AG04450 (cell line): Measurements from ENCODE around the gene DNAAF1. TPM values are rescaled to one million over a fixed set of nuclear protein-coding genes. Genes with fewer than 3 reads are reported as not detected.
A peak's percentile ranks its signal among the peaks of the same experiment; 100 is the strongest.

ENCODE experiments used
- CTCF ChIA-PET: fragments of 300-600, 350-600 bp; formaldehyde crosslinking; extraction: SDS; loops from one replicate; lab custom pipeline; 2022; ENCODE audit warnings: antibody characterized with exemption, inconsistent platforms; lab: Charles Lee
- POLR2A ChIA-PET: fragments of 350-600 bp; formaldehyde crosslinking; extraction: SDS; loops from one replicate; lab custom pipeline; 2021; ENCODE audit warnings: antibody characterized with exemption, inconsistent platforms; lab: Yijun Ruan, JAX
- DNase-seq: peaks from one replicate; pipeline ENCODE4 v3.0.0-alpha.2; 2011; ENCODE audit warnings: low read depth, low spot score
- H3K27ac ChIP-seq: one replicate; pipeline ENCODE4 v1.5.1; 2012; ENCODE audit warnings: low read depth, low read length, control low read depth
- H3K27me3 ChIP-seq: one replicate; pipeline ENCODE4 v1.6.0; 2012; ENCODE audit warnings: low read length; ENCODE audit not compliant: control insufficient read depth, insufficient read depth
- H3K4me3 ChIP-seq: 2 replicates; pipeline ENCODE4 v1.5.1; 2011; ENCODE audit warnings: mild to moderate bottlenecking, low read depth, low read length, control low read depth
- H3K9me3 ChIP-seq: 2 replicates; pipeline ENCODE4 v1.5.1; 2012; ENCODE audit warnings: low read length; ENCODE audit not compliant: control insufficient read depth, insufficient read depth
- polyA plus RNA-seq: library from polyadenylated mRNA; depleted of rRNA; stranded (reverse); fragments of >200 nt; gene quantifications from 2 replicates; pipeline ENCODE4 v1.2.3, GENCODE V29; 2011
- TF ChIP-seq, protein P1 (sequence below): IDR thresholded peaks from 2 replicates; pipeline ENCODE4 v1.5.1; 2011; ENCODE audit warnings: low read depth, low read length, control low read depth, inconsistent platforms

Gene DNAAF1
- polyA plus RNA-seq, 1 experiment = not detected

DNA sequence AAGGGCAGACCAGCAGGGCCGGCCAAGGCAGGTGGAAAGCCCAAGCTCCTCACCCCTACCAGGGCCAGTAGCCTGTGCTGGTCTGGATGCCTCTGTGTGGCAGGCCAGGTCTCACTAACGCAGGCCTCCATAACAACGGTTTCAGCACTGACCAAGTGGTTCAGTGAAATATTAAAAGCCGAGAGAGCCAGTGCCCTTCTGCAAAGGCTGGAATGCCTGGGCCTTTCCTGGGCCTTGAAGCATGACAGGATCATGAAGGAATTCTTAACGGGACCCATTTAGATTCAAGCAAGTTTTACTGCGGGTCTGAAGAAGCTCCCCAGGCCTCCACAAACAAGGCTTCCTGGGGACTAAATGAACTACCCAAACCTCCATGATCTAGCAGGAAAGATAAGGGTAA is 62.1 kb downstream of the DNAAF1 start:
- TF ChIP-seq, protein P1, sequence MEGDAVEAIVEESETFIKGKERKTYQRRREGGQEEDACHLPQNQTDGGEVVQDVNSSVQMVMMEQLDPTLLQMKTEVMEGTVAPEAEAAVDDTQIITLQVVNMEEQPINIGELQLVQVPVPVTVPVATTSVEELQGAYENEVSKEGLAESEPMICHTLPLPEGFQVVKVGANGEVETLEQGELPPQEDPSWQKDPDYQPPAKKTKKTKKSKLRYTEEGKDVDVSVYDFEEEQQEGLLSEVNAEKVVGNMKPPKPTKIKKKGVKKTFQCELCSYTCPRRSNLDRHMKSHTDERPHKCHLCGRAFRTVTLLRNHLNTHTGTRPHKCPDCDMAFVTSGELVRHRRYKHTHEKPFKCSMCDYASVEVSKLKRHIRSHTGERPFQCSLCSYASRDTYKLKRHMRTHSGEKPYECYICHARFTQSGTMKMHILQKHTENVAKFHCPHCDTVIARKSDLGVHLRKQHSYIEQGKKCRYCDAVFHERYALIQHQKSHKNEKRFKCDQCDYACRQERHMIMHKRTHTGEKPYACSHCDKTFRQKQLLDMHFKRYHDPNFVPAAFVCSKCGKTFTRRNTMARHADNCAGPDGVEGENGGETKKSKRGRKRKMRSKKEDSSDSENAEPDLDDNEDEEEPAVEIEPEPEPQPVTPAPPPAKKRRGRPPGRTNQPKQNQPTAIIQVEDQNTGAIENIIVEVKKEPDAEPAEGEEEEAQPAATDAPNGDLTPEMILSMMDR = no peak
- Histone ChIP-seq H3K27ac (no peak overlapping the region), H3K27me3 (peaks cover 20% of the 10 kb centered on the region), H3K9me3 (no peaks in the 10 kb centered on the region; the same call in 1 of the 2 replicates), H3K4me3 (no peak overlapping the region)
- CTCF ChIA-PET = interaction anchor here (1.4 kb wide), 1 partner anchor 20 kb away, joined by 5 read pairs; the partner anchor contains the start of gene TAF1C
- no peak for DNase-seq
- POLR2A ChIA-PET = no interaction called here

DNA sequence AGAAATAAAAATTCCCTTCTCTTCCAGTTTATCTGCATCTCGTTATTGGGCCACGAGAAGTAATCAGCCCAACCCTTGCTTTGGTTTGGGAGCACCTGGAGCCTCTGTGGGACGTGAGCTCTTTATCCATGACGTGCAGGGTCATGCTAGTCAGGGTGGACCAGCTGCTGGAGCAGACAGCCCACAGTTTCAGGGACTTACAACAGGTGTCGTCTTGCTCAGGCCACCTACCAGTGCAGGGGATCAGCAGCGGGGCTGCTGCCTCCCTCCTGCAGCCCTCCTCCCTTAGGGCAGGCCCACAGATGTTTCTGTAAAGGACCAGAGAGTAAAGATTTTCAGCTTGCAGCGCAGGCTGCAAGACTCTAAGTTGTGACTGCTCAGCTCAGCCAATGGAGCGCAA is 62.8 kb downstream of the DNAAF1 start:
- ChIA-PET CTCF (interaction anchor here (1.4 kb wide), 1 partner anchor 21 kb away, joined by 5 read pairs; the partner anchor contains the start of gene TAF1C), POLR2A (no interaction called here)
- Histone ChIP-seq H3K27me3 (peaks cover 20% of the 10 kb centered on the region), H3K9me3 (no peaks in the 10 kb centered on the region; the same call in 1 of the 2 replicates), H3K27ac (no peak overlapping the region), H3K4me3 (no peak overlapping the region)
- no peak for DNase-seq
- TF ChIP-seq, protein P1 = no peak

DNA sequence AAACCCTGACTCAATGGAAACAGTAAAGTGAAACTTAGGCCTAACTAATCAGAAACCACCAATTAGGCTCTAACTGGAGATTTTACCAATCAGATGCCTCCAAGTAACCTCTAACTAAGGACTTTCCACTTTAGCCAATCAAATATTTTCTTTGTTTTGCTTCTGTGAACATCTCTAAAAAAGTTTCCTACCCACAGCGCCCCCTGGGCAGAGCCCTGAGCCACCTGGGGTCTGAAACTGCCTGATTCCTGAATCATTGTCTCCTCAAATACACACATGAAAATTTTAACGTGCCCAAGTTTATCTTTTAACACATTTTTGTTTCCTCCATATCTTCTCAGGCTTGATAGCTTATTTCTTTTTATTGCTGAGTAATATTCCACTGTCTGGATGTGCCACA is 64.9 kb downstream of the DNAAF1 start:
- TF ChIP-seq, protein P1 = 0 out of 2 replicates have a peak, but pooled peaks have one; percentile 5
- DNase-seq = no peak

DNA sequence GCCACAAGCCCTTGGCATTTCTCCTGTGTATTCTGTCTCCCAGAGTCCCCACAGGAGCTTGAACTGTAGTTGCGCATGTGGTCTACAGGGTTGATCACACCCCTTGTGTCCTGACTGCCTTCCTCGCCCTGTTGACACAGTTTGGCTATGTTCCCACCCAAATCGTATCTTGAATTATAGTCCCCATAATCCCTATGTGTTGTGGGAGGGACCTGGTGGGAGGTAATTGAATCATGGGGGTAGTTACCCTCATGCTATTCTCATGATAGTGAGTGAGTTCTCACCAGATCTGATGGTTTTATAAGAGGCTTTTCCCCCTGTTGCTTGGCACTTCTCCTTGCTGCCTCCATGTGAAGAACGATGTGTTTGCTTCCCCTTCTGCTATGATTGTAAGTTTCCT is 67.0 kb downstream of the DNAAF1 start:
- peaks cover 16% of the 10 kb centered on the region for H3K27me3 ChIP-seq
- POLR2A ChIA-PET = no interaction called here
- H3K9me3 ChIP-seq = no peaks in the 10 kb centered on the region
- CTCF ChIA-PET = interaction anchor here (1.8 kb wide), 1 partner anchor 25 kb away, joined by 6 read pairs; no protein-coding TSS in a partner anchor
- TF ChIP-seq, protein P1 = no peak
- no peak overlapping the region for H3K27ac ChIP-seq
- H3K4me3 ChIP-seq = no peak overlapping the region
- DNase-seq = no peak

More for the DNA sequence above, 64.9 kb downstream of the DNAAF1 start:
- H3K27ac ChIP-seq = no peak overlapping the region
- peaks cover 20% of the 10 kb centered on the region for H3K27me3 ChIP-seq
- H3K4me3 ChIP-seq = no peak overlapping the region
- ChIA-PET CTCF (no interaction called here), POLR2A (no interaction called here)
- no peaks in the 10 kb centered on the region for H3K9me3 ChIP-seq

DNA sequence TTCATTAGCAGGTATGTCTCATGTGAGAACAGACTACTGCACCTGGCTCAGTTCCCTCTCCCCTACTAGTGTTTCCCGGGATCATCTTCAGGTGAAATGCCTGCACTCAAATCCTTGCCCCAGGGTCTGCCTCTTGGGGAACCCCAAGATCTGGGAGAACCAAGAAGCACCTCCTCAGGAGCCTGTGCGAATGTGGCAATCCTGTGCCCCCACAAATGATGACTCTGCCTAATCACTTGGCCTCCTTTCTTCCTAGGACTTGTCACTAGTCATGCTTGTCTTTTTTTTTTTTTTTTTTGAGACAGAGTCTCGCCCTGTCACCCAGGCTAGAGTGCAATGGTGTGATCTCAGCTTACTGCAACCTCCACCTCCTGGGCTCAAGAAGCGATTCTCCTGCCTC is 67.5 kb downstream of the DNAAF1 start:
- Histone ChIP-seq H3K4me3 (no peak overlapping the region), H3K27ac (no peak overlapping the region), H3K9me3 (no peaks in the 10 kb centered on the region), H3K27me3 (peaks cover 16% of the 10 kb centered on the region)
- POLR2A ChIA-PET = no interaction called here
- TF ChIP-seq, protein P1 = no peak
- CTCF ChIA-PET = interaction anchor here (1.8 kb wide), 1 partner anchor 25 kb away, joined by 6 read pairs; no protein-coding TSS in a partner anchor
- no peak for DNase-seq
